Globus pallidus (tissue), 1 donor: ENCODE data around the gene BEND6.

Experiments used
- DNase-seq: peaks from one replicate; pipeline ENCODE4 v3.0.0-alpha.2; 2015; ENCODE audit warnings: low spot score

Gene BEND6

DNA sequence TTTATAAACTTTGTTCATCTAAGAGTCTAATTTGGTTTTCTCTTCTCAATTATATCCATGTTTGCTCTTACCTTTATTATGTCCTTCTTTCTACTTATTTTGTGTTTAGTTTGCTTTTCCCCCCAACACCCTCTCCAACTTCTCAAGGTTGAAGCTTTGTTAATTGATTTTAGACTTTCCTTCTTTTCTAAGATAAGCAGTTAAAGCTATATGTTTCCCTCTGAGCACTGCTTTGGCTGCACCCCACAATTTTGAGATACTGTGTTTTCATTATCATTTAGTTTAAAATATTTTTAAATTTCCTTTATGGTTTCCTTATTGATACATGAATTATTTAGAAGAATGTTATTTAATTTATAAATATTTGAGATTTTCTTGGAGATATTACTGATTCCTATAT lies 13.9 kb upstream of the BEND6 start:
- DNase-seq, result no peak

DNA sequence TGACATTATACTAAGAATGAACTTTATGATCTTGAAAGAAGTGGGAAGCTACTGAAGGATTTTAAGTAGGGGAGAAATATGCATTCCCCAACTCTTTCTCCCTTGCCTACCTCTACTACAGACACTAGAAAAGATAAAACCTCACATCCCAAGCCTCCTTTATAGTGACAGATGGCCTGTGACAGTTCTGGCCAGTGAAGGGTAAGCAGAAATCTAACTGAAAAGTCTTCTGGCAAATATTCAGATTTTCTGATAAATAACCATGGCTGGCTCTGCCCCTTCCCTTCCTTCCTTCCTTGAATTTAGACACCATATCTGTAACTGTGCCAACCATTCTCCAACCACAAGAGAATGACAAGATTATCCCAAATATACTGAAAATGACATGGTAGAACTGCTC lies 10.2 kb upstream of the BEND6 start:
- DNase-seq, result no peak

DNA sequence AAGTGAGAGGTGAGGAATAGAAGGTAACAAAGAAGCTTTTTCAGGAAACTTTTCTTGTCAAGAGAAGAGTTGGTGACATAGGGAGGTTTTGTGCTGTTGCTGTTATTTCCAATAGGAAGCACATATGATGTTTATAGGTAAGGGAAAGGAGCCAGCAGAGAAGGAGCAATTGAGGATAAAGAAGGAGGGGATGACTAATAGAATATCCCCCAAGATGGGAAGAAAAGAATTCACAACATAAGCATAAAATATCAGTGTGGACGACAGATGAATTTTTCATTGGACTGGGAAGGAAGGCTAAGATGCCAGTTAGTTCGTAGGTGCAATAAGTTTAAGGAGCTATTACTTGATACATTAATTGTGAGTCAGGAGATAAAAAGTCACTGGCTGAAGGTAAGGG lies 8.5 kb upstream of the BEND6 start:
- DNase-seq, result no peak

DNA sequence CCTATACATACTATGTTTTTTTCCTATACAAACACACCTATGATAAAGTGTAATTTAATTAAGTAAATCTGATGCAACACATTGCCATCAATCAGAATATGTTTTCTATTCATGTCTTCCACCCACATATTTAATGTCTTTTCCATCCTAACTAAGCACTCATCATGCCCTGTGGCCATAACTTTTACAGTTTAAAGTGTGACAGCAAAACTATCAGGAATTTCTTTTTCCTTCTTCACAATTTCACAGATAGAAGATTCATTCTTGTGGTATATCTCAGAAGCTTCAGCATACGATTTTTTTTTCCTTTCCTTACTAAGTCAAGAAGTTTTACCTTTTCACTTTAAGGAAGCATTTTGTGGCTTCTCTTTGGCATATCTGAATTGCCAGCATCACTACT lies 7.0 kb upstream of the BEND6 start:
- no peak for DNase-seq

DNA sequence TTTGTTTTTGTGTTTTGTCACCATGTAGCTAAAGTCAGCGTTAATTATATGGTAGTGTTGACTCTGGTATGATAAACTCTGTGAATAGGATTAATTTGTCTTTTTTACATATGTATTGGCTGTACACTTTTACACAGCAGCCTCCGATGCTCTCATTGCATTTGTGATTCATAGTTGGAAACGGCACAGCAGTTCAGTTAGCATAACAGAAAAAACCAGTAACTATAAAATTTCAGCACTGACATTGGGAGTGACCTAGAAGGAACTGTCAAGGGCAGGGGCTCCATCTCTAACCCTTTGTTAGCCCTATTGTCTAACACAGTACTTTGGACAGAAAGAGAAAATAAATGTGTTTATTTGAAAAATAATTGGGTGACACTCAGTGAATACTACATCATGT lies 5.6 kb upstream of the BEND6 start:
- no peak for DNase-seq

DNA sequence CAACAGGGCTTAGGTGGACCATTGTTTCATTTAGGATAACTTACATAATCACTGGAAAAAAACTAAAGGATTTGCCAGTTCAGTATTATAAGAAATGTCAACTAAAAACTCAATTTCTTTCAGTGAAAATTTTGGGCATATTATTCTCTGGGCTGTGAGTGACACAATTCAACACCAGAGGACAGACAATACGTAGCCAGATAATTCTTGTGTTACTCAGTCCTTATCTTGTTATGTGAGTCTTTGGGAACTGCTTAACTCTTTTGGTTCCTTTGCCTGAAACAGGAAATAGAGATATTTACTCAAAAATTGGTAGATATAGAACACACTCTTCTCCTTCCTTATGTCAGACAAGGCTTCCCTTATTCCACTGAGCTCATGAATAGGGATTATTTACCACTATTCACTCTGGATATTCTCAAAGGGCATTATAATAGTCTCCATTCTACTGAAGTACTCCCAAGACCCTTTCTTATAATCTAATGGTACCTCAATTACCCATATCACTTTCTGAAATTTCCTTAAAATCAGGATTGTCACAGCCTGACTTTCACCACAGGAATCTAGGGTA lies 4.9 kb upstream of the BEND6 start:
- DNase-seq, result peak; percentile 51

DNA sequence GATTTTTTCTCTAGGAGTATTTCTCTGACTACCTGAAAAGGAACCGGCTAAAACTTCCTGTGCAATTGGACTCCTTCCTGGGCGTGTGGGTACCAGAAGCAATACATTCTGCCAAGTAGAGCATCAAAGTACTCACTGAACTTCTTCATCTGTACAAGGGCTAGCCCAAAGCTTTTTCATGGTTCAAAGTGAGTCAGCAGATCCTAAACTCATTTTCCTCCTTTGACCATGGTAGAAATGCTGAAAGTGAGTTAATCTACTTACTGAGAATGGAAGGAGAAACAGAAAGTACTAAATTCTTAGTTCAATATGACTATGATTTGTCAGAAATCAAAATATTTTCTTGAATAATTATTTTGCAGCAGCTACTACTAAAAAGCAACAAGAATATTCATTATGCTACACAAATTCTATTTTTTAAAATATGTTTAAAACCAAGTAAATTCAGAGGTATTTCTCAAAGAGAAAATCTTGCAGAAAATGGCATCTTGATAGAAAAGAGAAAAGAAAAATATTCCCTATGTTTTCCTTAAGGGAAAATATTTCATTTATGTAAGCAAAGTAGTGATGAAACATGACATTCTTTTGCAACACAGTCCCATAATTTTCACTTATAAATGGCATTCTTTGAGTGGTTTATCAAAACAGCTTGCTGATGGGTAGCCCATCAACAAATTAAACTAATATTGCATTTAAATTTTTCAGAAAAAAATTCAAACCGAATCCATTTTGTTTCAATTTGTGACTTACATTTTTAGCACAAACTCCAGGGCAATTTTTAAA lies 3.7 kb upstream of the BEND6 start:
- no peak for DNase-seq

DNA sequence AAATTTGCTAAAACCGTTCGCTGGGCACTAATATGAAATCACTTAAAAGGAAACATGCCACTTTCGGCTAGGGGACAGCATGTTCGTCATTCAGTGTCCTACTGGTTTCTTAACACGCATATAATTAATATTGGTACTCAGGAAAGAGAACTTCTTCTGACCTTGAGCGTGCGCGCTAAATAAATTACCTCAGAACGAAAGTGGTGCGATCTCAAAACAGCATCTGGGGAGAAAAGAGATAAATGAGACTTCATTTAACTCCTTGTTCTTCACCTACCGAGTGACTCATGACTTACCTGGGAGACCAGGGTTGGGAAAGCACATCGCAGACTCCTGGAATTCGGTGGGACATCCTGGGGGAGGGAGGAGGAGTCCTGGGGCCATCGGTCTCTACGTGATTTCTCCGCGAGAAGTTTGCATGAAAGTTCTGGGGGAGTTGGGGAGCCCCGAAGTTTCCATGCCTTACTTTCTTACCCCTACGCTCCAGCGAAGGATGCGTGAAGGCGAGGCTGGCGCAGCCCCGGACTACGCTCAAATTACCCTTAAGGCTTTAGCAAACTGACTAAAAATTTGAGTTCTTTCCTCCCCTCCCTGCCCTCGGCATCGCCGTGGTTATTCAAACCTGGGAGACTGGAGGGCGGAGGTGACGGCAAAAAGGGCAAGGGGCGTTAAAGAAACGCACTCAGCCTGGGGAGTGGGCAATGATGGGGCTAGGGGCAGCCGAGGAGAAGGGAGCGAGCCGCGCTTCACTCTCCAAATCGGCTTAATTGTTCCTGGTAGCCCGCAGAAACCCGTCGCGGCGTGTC lies 1.1 kb upstream of the BEND6 start:
- DNase-seq, result no peak

DNA sequence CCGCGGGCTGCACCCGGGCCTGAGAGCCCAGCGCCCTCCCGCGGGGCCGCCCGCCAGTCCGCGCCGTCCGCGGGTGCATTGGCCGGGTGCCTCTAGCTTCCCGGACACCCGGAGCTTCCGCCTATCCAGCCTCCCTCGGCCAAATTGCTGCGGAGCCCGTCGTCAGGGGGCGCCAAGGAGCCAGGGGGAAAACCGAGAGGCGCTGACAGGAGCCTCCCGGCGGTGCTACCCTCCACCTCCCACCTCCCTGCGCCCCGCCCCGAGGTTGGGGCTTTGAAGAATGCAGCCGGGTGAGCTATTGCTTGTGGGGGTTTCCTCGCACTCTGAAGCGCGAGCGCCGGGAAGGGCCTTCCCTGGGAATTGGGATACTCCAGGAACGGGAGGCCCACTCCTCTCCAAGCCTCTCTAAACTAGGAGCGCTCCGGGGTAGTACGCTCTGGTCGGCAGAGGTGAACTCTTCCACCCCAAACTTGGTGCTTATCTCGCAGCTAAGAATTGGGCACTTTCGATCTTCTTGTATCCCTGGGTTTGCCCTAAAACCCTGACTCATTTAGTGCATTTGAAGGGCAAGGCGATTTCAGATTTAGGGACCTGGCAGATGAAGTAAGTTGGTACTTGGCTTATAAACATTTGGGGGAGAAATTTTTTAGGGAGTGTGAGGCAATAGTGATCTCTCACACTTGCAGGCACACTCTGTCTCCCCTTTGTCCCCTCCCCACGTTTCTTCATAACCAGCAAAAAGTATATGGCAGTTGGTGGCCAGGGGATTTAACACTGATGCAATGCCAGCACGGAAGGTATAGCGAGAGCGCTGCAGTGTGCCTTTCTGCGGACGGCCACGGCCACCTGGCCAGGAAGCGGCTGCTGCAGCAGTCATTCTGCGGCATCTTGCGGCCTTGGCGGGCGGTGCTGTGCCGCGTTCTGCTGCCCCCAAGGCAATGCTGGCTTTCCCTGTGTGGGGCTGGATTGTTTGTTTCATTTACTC lies 556 bp downstream of the BEND6 start:
- peak; percentile 88 for DNase-seq

DNA sequence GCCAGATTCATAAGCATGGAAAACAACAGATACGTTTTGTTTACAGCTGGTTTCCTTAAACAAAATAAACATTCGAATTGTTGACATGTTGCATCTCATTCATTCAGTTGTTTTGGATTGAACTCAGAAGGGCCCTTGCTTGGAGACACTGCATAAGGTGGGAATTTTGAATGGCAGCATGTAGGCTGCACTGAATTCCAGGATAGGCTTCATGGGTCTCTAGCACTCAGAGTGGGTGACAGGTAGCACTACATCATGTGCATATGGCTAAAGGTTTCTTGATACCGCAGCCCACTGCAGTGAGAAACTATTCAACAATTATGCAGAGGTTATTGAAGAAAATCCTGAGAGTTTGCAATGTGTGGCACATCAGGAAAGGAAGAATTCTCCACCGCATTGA lies 1.6 kb downstream of the BEND6 start:
- DNase-seq, result no peak

DNA sequence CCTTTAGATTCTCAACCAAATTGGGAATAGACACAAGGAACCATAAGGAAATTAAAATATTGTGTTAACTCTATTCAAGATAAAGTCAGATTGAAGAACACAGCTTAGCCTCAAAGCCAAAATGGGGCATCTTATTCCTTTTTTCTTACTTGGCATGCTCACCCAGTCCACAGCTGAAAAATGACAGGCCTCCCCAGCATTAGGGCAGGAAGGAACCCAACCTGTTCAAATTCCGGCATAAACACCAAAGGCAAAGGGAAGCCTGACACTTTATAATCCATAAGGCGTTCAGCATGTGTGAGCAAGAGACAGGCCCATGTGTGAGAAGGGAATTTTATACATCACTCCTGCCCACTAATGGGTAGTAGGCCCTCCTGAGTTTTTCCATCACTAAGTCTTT lies 2.9 kb downstream of the BEND6 start:
- no peak for DNase-seq

DNA sequence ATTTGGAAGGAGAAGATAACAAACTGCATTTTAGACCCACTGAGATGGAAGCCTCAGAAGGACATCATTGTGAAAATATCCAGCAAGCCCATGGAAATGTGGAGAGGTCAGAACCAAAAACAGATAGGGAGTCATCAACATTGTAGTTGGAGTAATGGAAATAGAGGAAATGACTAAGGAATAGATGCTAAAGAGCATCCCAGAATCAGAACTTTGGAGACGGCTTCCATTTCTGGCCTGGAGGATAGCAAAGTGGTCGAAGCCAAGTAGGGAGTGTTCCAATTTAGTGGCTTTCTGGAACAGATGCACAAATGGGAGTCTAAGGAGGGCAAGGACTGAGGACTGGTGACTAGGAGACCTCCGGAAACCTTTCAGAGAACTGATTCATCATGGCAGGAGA lies 3.6 kb downstream of the BEND6 start:
- no peak for DNase-seq

DNA sequence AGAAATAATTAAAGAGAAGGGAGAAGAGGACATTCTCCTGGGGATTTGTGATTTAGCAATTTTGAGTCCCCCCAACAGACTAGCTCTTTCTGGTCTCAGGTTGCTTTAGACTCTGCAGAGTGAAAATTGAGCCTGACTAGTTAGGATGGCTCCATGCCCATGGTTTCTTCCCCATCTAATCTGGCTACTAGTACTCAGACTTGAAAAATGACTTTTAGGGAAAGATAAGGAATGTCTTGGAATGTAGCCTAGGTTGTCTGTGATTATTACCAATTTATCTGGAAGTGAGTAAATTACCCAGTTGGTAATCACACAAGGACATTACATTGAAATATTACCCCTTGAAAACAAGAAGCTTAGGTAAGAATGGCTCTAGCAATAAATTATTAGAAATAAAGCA lies 4.2 kb downstream of the BEND6 start:
- no peak for DNase-seq

DNA sequence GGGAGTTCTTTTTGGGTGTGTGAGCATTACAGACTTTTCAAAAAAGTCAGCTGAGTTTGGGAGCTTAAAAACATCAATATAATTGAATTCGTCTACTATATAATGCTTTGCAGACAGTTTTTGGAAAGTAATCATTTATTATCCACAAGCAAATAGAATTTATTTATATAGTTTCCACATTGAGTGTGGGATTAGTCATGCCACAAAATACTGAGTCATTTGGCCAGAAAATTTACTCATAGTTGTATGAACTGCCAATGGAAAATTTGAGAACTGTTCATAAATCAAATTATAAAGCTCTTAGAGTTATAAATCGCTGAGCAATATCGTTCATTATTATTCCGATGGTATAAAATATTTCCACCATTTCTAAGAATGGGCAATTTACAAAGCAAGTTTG lies 5.0 kb downstream of the BEND6 start:
- no peak for DNase-seq

DNA sequence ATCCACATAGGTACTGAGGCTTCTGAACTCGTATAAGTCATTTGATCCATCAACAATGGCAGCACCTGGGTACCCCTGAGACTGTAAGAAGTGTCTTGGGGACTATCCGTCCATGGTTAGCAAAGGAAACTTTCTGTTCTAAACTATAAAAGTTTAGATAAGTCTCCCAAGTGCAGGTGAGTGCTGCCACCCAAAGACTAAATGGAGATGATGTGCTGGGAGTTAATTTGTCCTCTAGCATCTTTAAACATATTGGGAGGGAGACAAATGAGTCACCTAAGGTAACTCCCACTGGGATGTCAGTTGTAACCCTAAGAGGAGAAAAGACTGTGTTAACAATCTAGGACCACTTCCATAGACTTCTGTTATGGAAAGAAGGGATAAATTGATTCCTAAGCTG lies 6.2 kb downstream of the BEND6 start:
- no peak for DNase-seq

DNA sequence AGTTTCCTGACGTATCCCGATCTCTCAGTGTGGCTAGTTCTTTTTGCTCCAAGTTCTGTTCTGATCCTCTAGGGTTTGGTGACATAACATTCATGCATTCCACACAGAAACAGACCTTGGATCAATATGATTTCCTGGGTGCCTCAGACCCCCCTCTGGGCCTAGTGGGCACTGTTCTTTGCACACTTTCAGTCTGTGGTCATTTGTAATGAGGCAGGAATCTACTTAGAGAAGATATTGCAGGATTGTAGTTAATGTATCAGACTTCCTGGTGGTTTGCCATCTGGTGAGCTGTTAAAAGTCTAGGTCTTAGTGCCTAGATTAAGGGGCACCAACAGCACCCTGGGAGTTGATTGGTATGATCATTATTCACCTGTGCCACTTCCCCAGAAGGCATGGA lies 7.5 kb downstream of the BEND6 start:
- no peak for DNase-seq

DNA sequence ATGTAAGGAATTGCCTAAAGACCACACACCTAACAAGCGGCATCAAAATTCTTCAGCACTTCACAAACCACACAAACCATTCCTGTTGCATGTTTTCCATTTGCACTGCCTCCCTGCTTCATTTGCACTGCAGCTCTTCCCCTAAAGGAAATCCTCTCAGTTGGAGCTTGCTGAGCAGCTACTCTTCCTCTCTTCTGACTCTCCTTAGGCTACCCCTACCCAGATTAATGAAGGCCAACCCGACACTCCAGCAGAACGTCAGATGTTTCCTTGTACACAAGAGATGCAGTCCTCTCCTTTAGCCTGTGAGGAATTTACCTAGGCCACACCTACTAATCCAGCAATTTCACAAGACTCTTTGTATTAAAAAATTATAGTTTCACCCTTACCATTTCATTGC lies 8.1 kb downstream of the BEND6 start:
- DNase-seq, result no peak

DNA sequence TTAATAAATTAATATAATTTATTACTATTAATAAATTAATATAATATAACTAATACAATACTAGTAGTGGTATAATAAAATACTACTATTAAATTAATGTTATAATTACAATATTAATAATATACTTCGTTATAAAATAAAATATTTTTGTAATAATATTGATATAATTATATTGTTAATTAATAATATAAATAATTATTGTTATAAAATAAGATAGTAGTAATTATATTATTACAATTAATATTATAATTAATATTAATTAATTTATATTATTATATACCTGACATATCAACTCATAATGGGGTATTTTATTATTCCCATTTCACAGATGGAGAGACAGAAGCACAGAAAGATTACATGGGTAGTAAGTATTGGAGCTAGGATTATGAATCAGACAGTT lies 8.9 kb downstream of the BEND6 start:
- no peak for DNase-seq

DNA sequence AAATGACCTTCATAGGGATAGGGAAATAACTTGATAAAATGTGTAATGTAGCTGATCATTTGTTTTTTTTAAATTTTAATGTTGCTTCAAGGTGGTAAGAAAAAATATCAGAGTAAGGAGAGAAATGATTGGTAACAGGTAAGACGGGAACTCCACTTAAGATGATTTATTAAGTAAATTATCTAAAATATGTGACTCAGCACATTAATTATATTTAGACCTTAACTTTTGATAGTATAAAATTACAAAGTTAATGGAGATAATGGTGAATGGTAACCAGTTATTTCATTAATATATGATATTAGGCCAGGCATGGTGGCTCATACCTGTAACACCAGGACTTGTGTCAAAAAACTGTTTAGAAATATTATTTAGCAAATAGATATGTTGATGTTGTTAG lies 10.2 kb downstream of the BEND6 start:
- no peak for DNase-seq

DNA sequence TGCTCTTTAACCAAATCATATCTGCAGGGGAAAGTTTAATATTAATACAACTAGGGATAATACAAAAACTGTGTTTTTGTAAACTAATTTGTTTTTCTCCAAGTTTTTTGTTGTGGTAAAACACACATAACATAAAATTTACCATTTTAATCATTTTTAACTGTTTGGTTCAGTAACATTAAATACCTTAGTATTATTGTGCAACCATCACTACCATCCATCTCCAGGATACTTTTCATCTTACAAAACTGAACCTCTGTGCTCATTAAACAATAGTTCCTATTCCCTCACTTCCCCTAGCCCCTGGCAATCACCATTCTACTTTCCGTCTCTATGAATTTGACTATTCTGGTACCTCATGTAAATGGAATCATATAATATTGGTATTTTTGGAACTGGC lies 15.9 kb downstream of the BEND6 start:
- no peak for DNase-seq

DNA sequence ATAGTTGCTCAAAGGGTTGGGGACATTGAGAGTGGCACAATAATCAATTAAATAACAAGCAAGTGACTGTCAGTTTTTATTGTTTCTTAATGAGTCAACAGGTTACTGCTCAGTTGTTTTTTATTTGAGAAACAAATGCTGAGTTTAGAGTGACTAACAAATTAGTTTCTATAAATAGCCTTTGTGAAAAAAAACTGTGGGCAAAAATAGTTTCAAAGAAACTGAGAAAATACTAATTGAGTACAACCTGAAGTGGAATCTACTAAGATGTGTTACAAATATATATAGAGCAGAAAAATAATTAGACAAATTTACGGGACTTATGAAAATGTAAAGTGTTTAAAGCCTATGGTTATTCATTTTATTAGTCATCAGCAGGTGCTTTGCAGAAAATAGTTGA lies 22.3 kb downstream of the BEND6 start:
- DNase-seq, result no peak

DNA sequence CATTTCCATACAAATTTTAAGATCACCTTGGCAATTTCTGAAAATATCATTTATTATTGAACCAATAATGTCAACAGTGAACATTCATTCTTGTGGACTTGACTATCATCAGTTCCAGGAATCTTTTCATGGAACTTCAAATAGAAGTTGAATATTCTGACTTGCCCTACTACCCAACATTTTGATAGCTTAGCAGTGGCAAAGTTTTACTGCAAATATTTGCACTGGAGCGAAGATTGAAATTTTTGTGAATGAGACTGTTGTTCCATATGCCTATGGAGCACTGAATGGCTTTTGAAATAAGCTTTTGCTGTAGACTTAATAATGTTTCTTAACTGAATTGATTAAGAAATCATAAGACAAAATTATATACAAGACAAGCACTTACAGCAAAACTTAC lies 23.6 kb downstream of the BEND6 start:
- DNase-seq, result no peak
